IMR-90 (cell line): Measurements from ENCODE around the gene EBF3. TPM values are rescaled to one million over a fixed set of nuclear protein-coding genes. Genes with fewer than 3 reads are reported as not detected.

Experiments
- ATAC-seq: fragments of 200-7000 bp; cut with Tn5 transposase; 2 replicates; pipeline ENCODE4 v1.9.1; 2020; ENCODE audit warnings: low read depth, mild to moderate bottlenecking, moderate library complexity
- BruUV-seq: library from RNA; stranded (reverse); fragments of 400-500 nt; replicated peaks from 2 replicates; lab custom pipeline; 2021; lab: Mats Ljungman, UMichigan
- CTCF ChIA-PET: fragments of 300-600 bp; formaldehyde crosslinking; extraction: SDS; loops from one replicate; lab custom pipeline; 2021; ENCODE audit warnings: antibody characterized with exemption; lab: Yijun Ruan, JAX
- POLR2A ChIA-PET: fragments of 300-600 bp; sonication (Branson Sonifier 250); formaldehyde crosslinking; loops from one replicate; lab custom pipeline; 2022; ENCODE audit warnings: antibody characterized with exemption; ENCODE audit not compliant: unreplicated experiment; lab: Charles Lee
- DNase-seq: peaks from one replicate; pipeline ENCODE4 v3.0.0; 2013
- H2AFZ ChIP-seq: replicated peaks from 2 replicates; pipeline ENCODE3; 2013; ENCODE audit warnings: low read length, mild to moderate bottlenecking; ENCODE audit not compliant: poor library complexity
- H2AK5ac ChIP-seq: 2 replicates; pipeline ENCODE4 v1.6.1; 2013; ENCODE audit warnings: low read depth, low read length, inconsistent platforms
- H2AK9ac ChIP-seq: replicated peaks from 2 replicates; pipeline ENCODE3; 2013; ENCODE audit warnings: mild to moderate bottlenecking, low read depth, low read length, moderate library complexity; ENCODE audit not compliant: poor library complexity
- H2BK120ac ChIP-seq: 2 replicates; pipeline ENCODE4 v1.6.1; 2013; ENCODE audit warnings: low read depth, low read length, inconsistent platforms
- H2BK15ac ChIP-seq: 3 replicates; pipeline ENCODE4 v1.6.1; 2013; ENCODE audit warnings: low read depth, low read length, inconsistent platforms
- H2BK20ac ChIP-seq: 2 replicates; pipeline ENCODE4 v1.6.1; 2013; ENCODE audit warnings: low read depth, mild to moderate bottlenecking, inconsistent platforms, low read length, moderate library complexity
- H2BK5ac ChIP-seq: 2 replicates; pipeline ENCODE4 v1.6.1; 2013; ENCODE audit warnings: mild to moderate bottlenecking, low read depth, low read length, inconsistent platforms; ENCODE audit not compliant: poor library complexity, severe bottlenecking
- H3K14ac ChIP-seq: replicated peaks from 2 replicates; pipeline ENCODE4 v1.6.1; 2013; ENCODE audit warnings: low read depth, low read length, inconsistent platforms
- H3K18ac ChIP-seq: 2 replicates; pipeline ENCODE4 v1.6.1; 2013; ENCODE audit warnings: low read depth, low read length, control low read depth
- H3K23ac ChIP-seq: 2 replicates; pipeline ENCODE4 v1.6.1; 2013; ENCODE audit warnings: low read depth, low read length, inconsistent platforms
- H3K27ac ChIP-seq: 2 replicates; pipeline ENCODE4 v1.5.1; 2013; ENCODE audit warnings: mild to moderate bottlenecking, control low read depth, low read length; ENCODE audit not compliant: insufficient read depth
- H3K27me3 ChIP-seq: 2 replicates; pipeline ENCODE4 v1.6.1; 2013; ENCODE audit warnings: low read length; ENCODE audit not compliant: control insufficient read depth, insufficient read depth
- H3K36me3 ChIP-seq: 2 replicates; pipeline ENCODE4 v1.6.1; 2013; ENCODE audit warnings: low read length, mixed read lengths; ENCODE audit not compliant: control insufficient read depth, insufficient read depth
- H3K4ac ChIP-seq: 2 replicates; pipeline ENCODE4 v1.6.1; 2013; ENCODE audit warnings: low read depth, low read length, inconsistent platforms
- H3K4me1 ChIP-seq: 2 replicates; pipeline ENCODE4 v1.6.1; 2013; ENCODE audit warnings: low read length, mixed read lengths; ENCODE audit not compliant: control insufficient read depth, insufficient read depth
- H3K4me2 ChIP-seq: 2 replicates; pipeline ENCODE4 v1.6.1; 2013; ENCODE audit warnings: low read depth, mild to moderate bottlenecking, control low read depth, low read length, moderate library complexity
- H3K4me3 ChIP-seq: 2 replicates; pipeline ENCODE4 v1.5.1; 2013; ENCODE audit warnings: low read depth, mild to moderate bottlenecking, control low read depth, low read length, moderate library complexity; ENCODE audit not compliant: insufficient read depth
- H3K56ac ChIP-seq: 2 replicates; pipeline ENCODE4 v1.6.1; 2013; ENCODE audit warnings: low read length, inconsistent platforms; ENCODE audit not compliant: insufficient read depth; ENCODE audit errors: extremely low read depth
- H3K79me1 ChIP-seq, 2 experiments: 2 replicates each; pipeline ENCODE4 v1.6.1; 2013; ENCODE audit warnings: low read length in 2 of 2, inconsistent platforms in 1 of 2, low read depth in 1 of 2
- H3K9ac ChIP-seq: 2 replicates; pipeline ENCODE4 v1.6.1; 2013; ENCODE audit warnings: low read depth, low read length, control low read depth
- H3K9me1 ChIP-seq: 2 replicates; pipeline ENCODE4 v1.6.1; 2013; ENCODE audit warnings: low read length, inconsistent platforms; ENCODE audit not compliant: insufficient read depth
- H3K9me3 ChIP-seq: 2 replicates; pipeline ENCODE4 v1.6.1; 2013; ENCODE audit warnings: low read length; ENCODE audit not compliant: control insufficient read depth, insufficient read depth
- H4K20me1 ChIP-seq: 2 replicates; pipeline ENCODE4 v1.6.1; 2013; ENCODE audit warnings: low read length, inconsistent platforms; ENCODE audit not compliant: insufficient read depth
- H4K5ac ChIP-seq: 2 replicates; pipeline ENCODE4 v1.6.1; 2013; ENCODE audit warnings: mild to moderate bottlenecking, low read depth, low read length, control low read depth
- H4K8ac ChIP-seq, 2 experiments: 2 replicates each; pipeline ENCODE4 v1.6.1; 2013; ENCODE audit warnings: low read depth in 2 of 2, low read length in 2 of 2, control low read depth in 1 of 2, inconsistent platforms in 1 of 2
- H4K91ac ChIP-seq: 2 replicates; pipeline ENCODE4 v1.6.1; 2013; ENCODE audit warnings: low read depth, low read length, inconsistent platforms; ENCODE audit not compliant: insufficient read depth
- MXI1 ChIP-seq: IDR thresholded peaks from 2 replicates; pipeline ENCODE4 v1.6.1; 2012; ENCODE audit warnings: low read depth, mild to moderate bottlenecking, low read length, moderate library complexity, borderline replicate concordance
- RFX5 ChIP-seq: IDR thresholded peaks from 2 replicates; pipeline ENCODE4 v1.8.0; 2012; ENCODE audit warnings: low read depth, mild to moderate bottlenecking, low read length, moderate library complexity
- WGBS, 2 experiments: methylation state at CpG; one replicate each; pipeline versions ENCODE4 v1.1.5 to v1.1.7; 2013; ENCODE audit warnings: missing lambda C conversion rate in 2 of 2; ENCODE audit not compliant: insufficient read length in 1 of 2; ENCODE audit errors: extremely low coverage in 2 of 2; 5-methylcytosine and 5-hydroxymethylcytosine counted together
- dilution Hi-C: fragments of 300-500 bp; cut with HindIII; formaldehyde crosslinking; loops from one replicate; pipeline ENCODE4 v1.14.3; 2018; ENCODE audit warnings: low sequenced_read_pairs; ENCODE audit not compliant: unreplicated experiment
- in situ Hi-C: fragments of 300-500 bp; cut with MboI; formaldehyde crosslinking; loops from 3 replicates; pipeline ENCODE4 v1.14.3; 2019; ENCODE audit warnings: low sequenced_read_pairs, inconsistent platforms, mixed read lengths
- intact Hi-C: fragments of 100-400 bp; cut with micrococcal nuclease; formaldehyde crosslinking; loops from 2 replicates; pipeline ENCODE4 v1.10.0; 2022
- polyA plus RNA-seq, 3 experiments: library from polyadenylated mRNA; depleted of rRNA; stranded (reverse); fragments of >200 nt; gene quantifications; 2 replicates each; pipeline ENCODE4 v1.2.3, GENCODE V29; 2012; ENCODE audit warnings: low replicate concordance in 1 of 3
- total RNA-seq: library from RNA; depleted of rRNA; stranded (reverse); fragments of >200 nt; gene quantifications from 2 replicates; pipeline ENCODE4 v1.2.3, GENCODE V29; 2012

The EBF3 gene
- total and polyA plus RNA-seq, 2 of the 4 experiments (the other 2 are of a cell fraction): 0.36 to 0.70 TPM

DNA sequence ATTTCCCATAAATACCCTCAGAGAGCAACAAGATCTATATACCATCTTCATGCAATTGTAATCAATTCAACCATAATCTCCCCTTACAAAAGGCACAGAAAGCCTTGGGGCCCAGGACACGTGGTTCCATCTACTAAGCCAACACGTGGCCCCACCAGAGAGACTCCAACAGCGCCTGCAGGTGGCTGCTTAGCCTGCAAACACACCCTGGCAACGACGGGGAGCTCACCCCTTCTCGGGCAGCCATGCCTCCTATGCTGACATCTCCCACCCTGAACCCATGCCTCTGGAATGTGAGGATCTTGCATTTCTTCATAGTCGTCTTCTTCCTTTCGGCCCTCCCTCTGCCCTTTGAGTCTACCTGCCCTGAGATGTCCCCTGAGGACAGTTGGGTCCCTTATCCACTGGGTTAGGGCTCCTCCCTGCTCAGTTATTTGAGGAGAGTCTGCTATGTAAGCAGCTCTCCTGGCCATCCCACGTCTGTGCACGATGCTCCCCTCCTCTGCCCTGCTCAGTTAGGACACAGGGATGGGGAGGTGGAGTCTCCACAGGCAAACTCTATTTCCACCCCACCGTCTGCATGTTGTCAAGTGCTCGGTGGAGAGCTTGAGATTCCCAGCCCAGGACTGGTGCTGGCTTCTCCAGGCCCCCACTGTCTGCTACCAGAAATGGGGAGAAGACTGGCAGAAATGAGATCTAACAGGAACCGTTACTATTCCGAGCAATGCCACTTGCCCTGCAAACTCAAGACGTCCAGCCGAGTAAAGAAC is 36.5 kb downstream of the EBF3 start:
- Histone ChIP-seq H2BK20ac (no peak overlapping the region), H2AK9ac (no peak overlapping the region), H4K91ac (no peak overlapping the region), H3K18ac (no peak overlapping the region), H3K4me3 (no peak overlapping the region), H4K8ac (no peak overlapping the region), H3K4me1 (no peaks in the 10 kb centered on the region), H2BK5ac (no peak overlapping the region), H3K9me1 (no peaks in the 10 kb centered on the region), H3K56ac (no peak overlapping the region), H3K4ac (no peak overlapping the region), H3K9ac (no peak overlapping the region), H3K14ac (no peak overlapping the region), H3K27ac (no peak overlapping the region), H3K27me3 (no peaks in the 10 kb centered on the region), H3K36me3 (no peaks in the 10 kb centered on the region), H2BK120ac (no peak overlapping the region), H3K9me3 (no peaks in the 10 kb centered on the region), H2BK15ac (no peak overlapping the region), H3K23ac (no peak overlapping the region), H2AK5ac (no peak overlapping the region), H3K4me2 (no peak overlapping the region), H3K79me1 (no peaks in the 10 kb centered on the region), H4K20me1 (no peaks in the 10 kb centered on the region; the same call in 1 of the 2 replicates), H2AFZ (no peak overlapping the region), H4K5ac (no peak overlapping the region)
- dilution Hi-C loops: no loop called here
- ATAC-seq: no peak
- intact Hi-C loops: no loop called here
- DNase-seq: no peak
- in situ Hi-C loops: no loop called here
- POLR2A ChIA-PET: no interaction called here
- 65% methylated on average over 4 of the region's 16 CpGs; no CpG with 5 or more reads in 1 of the 2 experiments for WGBS, 2 experiments
- TF ChIP-seq RFX5 (no peak), MXI1 (no peak)
- no TSS peak for BruUV-seq
- CTCF ChIA-PET: no interaction called here
